DMS79 (cell line): ENCODE results near the gene HNRNPUL2.

Experiments
- DNase-seq: peaks from one replicate; lab custom pipeline; 2025; lab: John Stamatoyannopoulos, UW

HNRNPUL2 gene

GRCh38 chr11:62726915-62727164 lies 417 bp downstream of the HNRNPUL2 start:
- no peak for DNase-seq

GRCh38 chr11:62726156-62726914 lies 922 bp downstream of the HNRNPUL2 start:
- no peak for DNase-seq

- DNase-seq, result no peak
These were observed 1.6 kb downstream of the HNRNPUL2 start for GRCh38 chr11:62725646-62726045.

- no peak for DNase-seq
These were observed 3.1 kb downstream of the HNRNPUL2 start for GRCh38 chr11:62724171-62724570.

GRCh38 chr11:62721994-62722393 lies 5.3 kb downstream of the HNRNPUL2 start:
- no peak for DNase-seq

GRCh38 chr11:62719302-62719978 lies 7.8 kb downstream of the HNRNPUL2 start:
- DNase-seq, result no peak

GRCh38 chr11:62716816-62717215 lies 10.4 kb downstream of the HNRNPUL2 start:
- DNase-seq, result no peak

GRCh38 chr11:62716206-62716605 lies 11.1 kb downstream of the HNRNPUL2 start:
- no peak for DNase-seq

GRCh38 chr11:62715150-62716130 lies 11.8 kb downstream of the HNRNPUL2 start:
- no peak for DNase-seq

GRCh38 chr11:62713343-62713742 lies 13.9 kb downstream of the HNRNPUL2 start:
- no peak for DNase-seq

GRCh38 chr11:62712861-62713260 lies 14.4 kb downstream of the HNRNPUL2 start:
- no peak for DNase-seq

- no peak for DNase-seq
These were observed 14.9 kb downstream of the HNRNPUL2 start for GRCh38 chr11:62712276-62712812.

- no peak for DNase-seq
These were observed 17.3 kb downstream of the HNRNPUL2 start for GRCh38 chr11:62710001-62710345.

GRCh38 chr11:62709247-62710000 lies 17.8 kb downstream of the HNRNPUL2 start:
- DNase-seq, result peak; percentile 98

- peak; percentile 88 for DNase-seq
These were observed 18.5 kb downstream of the HNRNPUL2 start for GRCh38 chr11:62708793-62709192.

GRCh38 chr11:62708392-62708791 lies 18.9 kb downstream of the HNRNPUL2 start:
- DNase-seq, result peak; percentile 43

- peak; percentile 96 for DNase-seq
These were observed 19.9 kb downstream of the HNRNPUL2 start, which contains the start of the genes BSCL2 and GNG3 for GRCh38 chr11:62707277-62707861. TSS of gene BSCL2 (minus strand) at chr11:62707424. CDS start at chr11:62707195, 229 bp downstream. TSS of gene GNG3 (plus strand) at chr11:62707676. CDS start at chr11:62708296, 620 bp downstream.

GRCh38 chr11:62706850-62707247 lies 20.4 kb downstream of the HNRNPUL2 start:
- no peak for DNase-seq

GRCh38 chr11:62705880-62706849 lies 21.1 kb downstream of the HNRNPUL2 start:
- DNase-seq, result peak; percentile 92

GRCh38 chr11:62705413-62705812 lies 21.8 kb downstream of the HNRNPUL2 start:
- peak; percentile 33 for DNase-seq
